PFSK-1 (cell line): Measurements from ENCODE around the gene TNIP1.

Experiments used
- POLR2AphosphoS5 ChIP-seq: IDR thresholded peaks from 2 replicates; pipeline ENCODE4 v1.6.1; 2012; ENCODE audit warnings: low read depth, mild to moderate bottlenecking, control low read depth, low read length, moderate library complexity
- REST ChIP-seq, 2 experiments: IDR thresholded peaks; 2 replicates each; pipeline versions ENCODE4 v1.6.1 to v1.8.0; 2011 to 2012; ENCODE audit warnings: low read depth in 2 of 2, low read length in 2 of 2, control low read depth in 1 of 2, inconsistent platforms in 1 of 2, mild to moderate bottlenecking in 1 of 2, moderate library complexity in 1 of 2; ENCODE audit not compliant: insufficient read depth in 1 of 2
- SIN3A ChIP-seq: IDR thresholded peaks from 2 replicates; pipeline ENCODE4 v1.6.1; 2012; ENCODE audit warnings: mild to moderate bottlenecking, low read length, moderate library complexity, borderline replicate concordance; ENCODE audit not compliant: insufficient read depth
- TAF1 ChIP-seq: IDR thresholded peaks from 2 replicates; pipeline ENCODE4 v1.6.1; 2012; ENCODE audit warnings: low read length, control low read depth, borderline replicate concordance; ENCODE audit not compliant: insufficient read depth

- no peak for TF ChIP-seq TAF1
- no peak for TF ChIP-seq REST (IDR thresholded peaks at IDR 0.05; ENCODE audit: insufficient read depth in 1 of 2, low read depth in 2 of 2, low read length in 2 of 2)
- no peak for TF ChIP-seq POLR2AphosphoS5
- TF ChIP-seq SIN3A = no peak
These were observed 6.3 kb downstream of the TNIP1 start for GRCh38 chr5:151074557-151074956.
